ENCODE measurements around the gene HMGXB3.
"Not testable (repeated sequence)": the region's sequence is repeated elsewhere in the genome, so short reads cannot be mapped to it uniquely, and the experiment has no call there.

HMGXB3 gene

GRCh38 chr5:150082889-150083288 lies 82.3 kb downstream of the HMGXB3 start:
- in situ Hi-C loops (cut with MboI; ENCODE audit: low sequenced_read_pairs): no loop called here

DNA sequence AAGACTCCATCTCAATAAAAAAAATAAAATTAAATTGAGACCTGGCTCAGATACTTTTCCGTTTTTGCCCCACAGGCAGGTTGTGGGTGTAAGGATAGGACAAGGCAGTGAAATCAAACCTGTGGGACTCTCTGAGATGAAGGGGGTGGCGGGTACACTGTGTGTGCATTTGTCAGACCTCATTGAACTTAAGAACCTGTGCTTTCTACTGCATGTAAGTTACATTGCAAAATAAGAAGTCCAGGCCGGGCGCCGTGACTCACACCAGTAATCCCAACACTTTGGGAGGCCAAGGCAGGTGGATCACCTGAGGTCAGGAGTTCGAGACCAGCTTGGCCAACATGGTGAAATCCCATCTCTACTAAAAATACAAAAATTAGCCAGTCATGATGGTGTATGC lies 84.2 kb downstream of the HMGXB3 start:
- in situ Hi-C loops (cut with MboI; ENCODE audit: low sequenced_read_pairs): not testable (repeated sequence)

- in situ Hi-C loops (cut with MboI; ENCODE audit: low sequenced_read_pairs): no loop called here
Observed at GRCh38 chr5:150085191-150085912, 84.8 kb downstream of the HMGXB3 start.

DNA sequence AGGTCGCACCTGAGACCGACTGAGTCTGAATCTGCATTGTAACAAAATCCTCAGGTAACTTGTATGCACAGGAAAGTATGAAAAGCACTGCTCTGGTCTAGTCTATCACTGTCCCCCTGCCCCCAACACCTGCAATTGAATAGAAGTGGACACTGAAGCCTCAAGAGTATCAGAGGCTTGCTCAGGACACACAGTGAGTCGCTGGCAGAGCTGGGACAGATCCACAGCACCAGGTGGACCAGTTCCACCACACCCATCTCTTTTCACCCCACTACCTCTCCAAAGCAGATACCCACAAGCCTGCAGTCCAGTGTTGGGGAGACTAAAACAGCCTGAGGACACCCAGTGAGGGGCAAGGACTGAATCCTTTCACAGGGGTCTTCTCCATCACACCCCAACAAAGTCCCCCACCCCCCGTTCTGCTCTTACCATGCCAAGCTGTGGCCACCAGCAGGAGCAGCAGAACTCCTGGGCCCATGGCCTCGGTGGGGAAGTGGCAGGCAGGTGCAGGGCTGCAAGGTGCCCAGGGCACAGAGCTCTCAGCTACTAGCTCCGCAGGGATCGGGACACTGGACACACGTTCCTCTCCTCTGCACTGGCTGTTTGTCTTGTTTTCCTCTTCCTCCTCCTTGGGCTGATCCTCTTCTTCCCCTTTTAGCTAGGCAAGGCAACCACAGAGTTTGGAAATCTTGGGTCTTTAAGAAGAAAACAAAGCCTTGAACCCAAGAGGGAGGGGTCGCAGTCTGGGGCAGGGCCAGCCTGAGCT lies 85.6 kb downstream of the HMGXB3 start, which contains the start of gene CSF1R:
CSF1R (minus strand) TSS at position 605 of the 766 bp plus-strand sequence; CDS start at position 478, 127 bp downstream.
- in situ Hi-C loops (cut with MboI; ENCODE audit: low sequenced_read_pairs): no loop called here

DNA sequence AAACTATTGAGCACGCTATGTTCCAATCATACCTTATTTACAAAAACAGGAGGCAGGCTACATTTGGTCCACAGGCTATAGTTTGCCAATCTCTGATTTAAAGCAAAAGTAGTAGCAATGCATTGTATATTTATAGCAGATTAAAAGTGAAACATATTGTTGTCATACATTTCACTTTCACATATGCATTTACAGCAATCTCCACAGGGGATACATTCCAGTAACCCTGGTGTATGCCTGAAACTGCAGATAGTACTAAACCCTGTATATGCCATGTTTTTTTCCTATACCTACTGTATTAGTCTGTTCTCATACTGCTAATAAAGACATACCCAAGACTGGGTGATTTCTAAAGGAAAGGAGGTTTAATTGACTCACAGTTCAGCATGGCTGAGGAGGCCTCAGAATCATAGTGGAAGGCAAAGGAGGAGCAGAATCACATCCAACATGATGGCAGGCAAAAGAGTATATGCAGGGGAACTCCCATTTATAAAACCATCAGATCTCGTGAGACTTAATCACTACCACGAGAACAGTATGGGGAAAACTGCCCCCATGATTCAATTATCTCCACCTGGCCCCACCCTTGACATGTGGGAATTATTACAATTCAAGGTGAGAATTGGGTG lies 91.7 kb downstream of the HMGXB3 start:
- in situ Hi-C loops (cut with MboI; ENCODE audit: low sequenced_read_pairs): no loop called here

DNA sequence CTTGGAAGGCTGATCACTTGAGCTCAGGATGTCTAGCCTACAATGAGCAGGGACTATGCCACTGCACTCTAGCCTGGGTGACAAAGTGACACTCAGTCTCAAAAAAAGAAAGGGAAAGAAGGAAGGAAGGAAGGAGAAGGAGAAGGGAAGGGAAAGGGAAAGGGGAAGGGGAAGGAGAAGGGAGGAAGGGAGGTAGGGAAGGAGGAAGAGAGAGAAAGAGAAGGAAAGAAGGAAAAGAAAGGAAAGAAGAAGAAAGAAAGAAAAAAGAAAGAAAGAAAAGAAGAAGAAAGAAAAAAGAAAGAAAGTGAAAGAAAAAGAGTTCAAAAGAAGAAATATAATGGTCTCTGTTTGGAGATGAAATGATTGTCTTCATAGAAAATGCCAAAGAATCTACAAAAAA lies 96.6 kb downstream of the HMGXB3 start:
- in situ Hi-C loops (cut with MboI; ENCODE audit: low sequenced_read_pairs): no loop called here

DNA sequence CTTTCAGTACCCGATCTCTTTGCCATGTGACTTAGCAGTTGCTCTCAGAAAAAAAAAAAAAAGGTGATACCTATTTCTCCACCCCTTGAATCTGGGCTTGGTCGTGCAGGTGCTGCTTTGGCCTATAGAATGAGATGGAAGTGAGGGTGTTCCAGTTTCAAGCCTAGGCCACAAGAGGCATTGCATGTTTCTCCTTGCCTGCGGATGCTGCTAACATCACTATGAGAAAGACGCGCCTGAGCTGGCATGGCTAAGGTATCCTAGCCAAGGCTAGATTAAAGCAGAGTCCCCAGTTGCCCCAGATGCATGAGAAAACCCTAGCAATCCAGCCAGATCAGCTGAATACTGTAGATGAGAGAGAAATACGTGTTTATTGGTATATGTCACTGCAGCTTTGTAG lies 100.5 kb downstream of the HMGXB3 start:
- in situ Hi-C loops (cut with MboI; ENCODE audit: low sequenced_read_pairs): no loop called here

All from HL-60/S4 treated with retinoic acid at 250 ng/mL for 4 days and 3 days (cell line).